ENCODE results near the gene TST. TPM values are rescaled to one million over a fixed set of nuclear protein-coding genes. Genes with fewer than 3 reads are reported as not detected.
A peak's percentile ranks its signal among the peaks of the same experiment; 100 is the strongest.
"Not testable (repeated sequence)": the region's sequence is repeated elsewhere in the genome, so short reads cannot be mapped to it uniquely, and the experiment has no call there.

The TST gene
- total RNA-seq, 1 donor from 2014 or later: 96.0 TPM

GRCh38 chr22:37012956-37013355 lies 6.3 kb downstream of the TST start:
- no peak for DNase-seq

- no peak for DNase-seq
Measured at GRCh38 chr22:37012262-37012904, 6.9 kb downstream of the TST start.

GRCh38 chr22:37011472-37011871 lies 7.8 kb downstream of the TST start:
- no peak for DNase-seq

GRCh38 chr22:37010976-37011375 lies 8.3 kb downstream of the TST start:
- DNase-seq: no peak

GRCh38 chr22:37010174-37010573 lies 9.1 kb downstream of the TST start:
- no peak for DNase-seq

GRCh38 chr22:37009490-37009889 lies 9.8 kb downstream of the TST start:
- DNase-seq: no peak

- DNase-seq: peak; percentile 69
Measured at GRCh38 chr22:37008365-37008764, 10.9 kb downstream of the TST start.

- peak; percentile 34 for DNase-seq
Measured at GRCh38 chr22:37007651-37008050, 11.6 kb downstream of the TST start.

- no peak for DNase-seq
Measured at GRCh38 chr22:37002633-37003032, 16.6 kb downstream of the TST start.

GRCh38 chr22:37001826-37002225 lies 17.4 kb downstream of the TST start:
- DNase-seq: no peak

GRCh38 chr22:37000676-37001534 lies 18.3 kb downstream of the TST start:
- no peak for DNase-seq

GRCh38 chr22:36999463-36999862 lies 19.8 kb downstream of the TST start:
- DNase-seq: no peak

- DNase-seq: no peak
Measured at GRCh38 chr22:36998620-36999351, 20.5 kb downstream of the TST start.

GRCh38 chr22:36997746-36998145 lies 21.5 kb downstream of the TST start:
- DNase-seq: no peak

- no peak for DNase-seq
Measured at GRCh38 chr22:36991206-36991605, 28.0 kb downstream of the TST start.

GRCh38 chr22:36990457-36990856 lies 28.8 kb downstream of the TST start:
- DNase-seq: no peak

- not testable (repeated sequence) for DNase-seq
Measured at GRCh38 chr22:36989012-36989411, 30.2 kb downstream of the TST start.

- DNase-seq: no peak
Measured at GRCh38 chr22:36988075-36988832, 31.0 kb downstream of the TST start.

- peak; percentile 35 for DNase-seq
Measured at GRCh38 chr22:36986242-36986821, 32.9 kb downstream of the TST start.

GRCh38 chr22:36985211-36985889 lies 33.9 kb downstream of the TST start:
- DNase-seq: no peak

- DNase-seq: no peak
Measured at GRCh38 chr22:36982136-36982535, 37.1 kb downstream of the TST start.
